Activated effector memory CD4-positive, alpha-beta T cell treated with Interleukin-2 at 50 U/mL for 16 hours (primary cell): ENCODE results near the gene HMG20B.

Experiments used
- DNase-seq: peaks from one replicate; pipeline ENCODE4 v3.0.0-alpha.2; 2020

The HMG20B gene

GRCh38 chr19:3585301-3586126 lies 12.8 kb downstream of the HMG20B start, which contains the start of gene GIPC3:
GIPC3 (plus strand) TSS chr19:3585478; CDS start chr19:3585598, 120 bp downstream.
- no peak for DNase-seq

GRCh38 chr19:3586127-3586626 lies 13.4 kb downstream of the HMG20B start:
- no peak for DNase-seq

GRCh38 chr19:3586707-3587346 lies 14.1 kb downstream of the HMG20B start:
- no peak for DNase-seq

GRCh38 chr19:3589439-3589838 lies 16.7 kb downstream of the HMG20B start:
- DNase-seq = no peak

GRCh38 chr19:3589949-3590348 lies 17.2 kb downstream of the HMG20B start:
- no peak for DNase-seq

GRCh38 chr19:3590991-3591659 lies 18.4 kb downstream of the HMG20B start:
- no peak for DNase-seq

- DNase-seq = no peak
Measured at GRCh38 chr19:3591876-3592613, 19.3 kb downstream of the HMG20B start.

- no peak for DNase-seq
Measured at GRCh38 chr19:3593156-3593555, 20.4 kb downstream of the HMG20B start.

- no peak for DNase-seq
Measured at GRCh38 chr19:3595521-3596061, 22.8 kb downstream of the HMG20B start.

- DNase-seq = no peak
Measured at GRCh38 chr19:3599776-3600187, 27.0 kb downstream of the HMG20B start.

- DNase-seq = no peak
Measured at GRCh38 chr19:3601021-3601420, 28.3 kb downstream of the HMG20B start.

- DNase-seq = no peak
Measured at GRCh38 chr19:3603121-3603811, 30.5 kb downstream of the HMG20B start.

- DNase-seq = no peak
Measured at GRCh38 chr19:3604227-3604986, 31.7 kb downstream of the HMG20B start.

- DNase-seq = peak; percentile 4
Measured at GRCh38 chr19:3604987-3605343, 32.2 kb downstream of the HMG20B start.

- DNase-seq = no peak
Measured at GRCh38 chr19:3605361-3605760, 32.6 kb downstream of the HMG20B start.

- no peak for DNase-seq
Measured at GRCh38 chr19:3605770-3606169, 33.0 kb downstream of the HMG20B start.

GRCh38 chr19:3606174-3606689 lies 33.5 kb downstream of the HMG20B start:
- peak; percentile 7 for DNase-seq

GRCh38 chr19:3606690-3607289 lies 34.0 kb downstream of the HMG20B start, which contains the start of gene TBXA2R:
TBXA2R (minus strand) TSS chr19:3606875; CDS start chr19:3600634, 6,241 bp downstream.
- no peak for DNase-seq

- DNase-seq = no peak
Measured at GRCh38 chr19:3607303-3608078, 34.7 kb downstream of the HMG20B start.
